Uterus (tissue), 4 donors: Measurements from ENCODE around the gene PSMA7. TPM values are rescaled to one million over a fixed set of nuclear protein-coding genes. Genes with fewer than 3 reads are reported as not detected.
A peak's percentile ranks its signal among the peaks of the same experiment; 100 is the strongest.

ENCODE experiments used
- DNase-seq, 2 donors: peaks; one replicate each; pipeline ENCODE4 v3.0.0-alpha.2; 2019 to 2020
- H3K27ac ChIP-seq, 2 donors: fragments of 200-600 bp; sonication (generic); 1 replicate in 1 of 2; 2 replicates in 1 of 2; pipeline ENCODE4 v1.5.1; 2016 to 2018
- H3K27me3 ChIP-seq, 2 donors: fragments of 200-600 bp; sonication (generic); one replicate each; pipeline ENCODE4 v1.5.1; 2018 to 2019; ENCODE audit warnings: control low read depth in 1 of 2
- H3K36me3 ChIP-seq, 2 donors: fragments of 200-600 bp; sonication (generic); one replicate each; pipeline ENCODE4 v1.5.1; 2019; ENCODE audit warnings: control low read depth in 1 of 2
- H3K4me1 ChIP-seq, 2 donors: fragments of 200-600 bp; sonication (generic); one replicate each; pipeline ENCODE4 v1.5.1; 2018 to 2019; ENCODE audit warnings: control low read depth in 1 of 2
- H3K4me3 ChIP-seq, 2 donors: fragments of 200-600 bp; sonication (generic); 1 replicate in 1 of 2; 2 replicates in 1 of 2; pipeline ENCODE4 v1.5.1; 2018 to 2019; ENCODE audit warnings: mild to moderate bottlenecking in 1 of 2
- H3K9me3 ChIP-seq, 2 donors: fragments of 200-600 bp; sonication (generic); one replicate each; pipeline ENCODE4 v1.5.1; 2019; ENCODE audit warnings: control low read depth in 1 of 2
- POLR2A ChIP-seq, 2 donors: fragments of 450-650 bp; IDR thresholded peaks; one replicate each; pipeline ENCODE4 v1.6.1; 2016; ENCODE audit warnings: antibody characterized with exemption in 2 of 2, mild to moderate bottlenecking in 1 of 2, moderate library complexity in 1 of 2
- intact Hi-C: fragments of 100-400 bp; cut with DNase I; formaldehyde crosslinking; loops from one replicate; pipeline ENCODE4 v1.15.1; 2023; ENCODE audit warnings: low total_unique reads
- total RNA-seq, 4 donors: library from RNA; depleted of rRNA in 3 of 4; stranded (reverse); fragments of >200 nt in 3 of 4; gene quantifications; one replicate each; pipeline versions ENCODE4 v1.1.0 to v1.2.4, GENCODE V29; 2014 to 2023
- TF ChIP-seq, protein P1 (sequence below), 4 experiments: fragments of 200-600 bp in 2 of 4; fragments of 450-650 bp in 2 of 4; sonication (generic) in 2 of 4; IDR thresholded peaks; one replicate each; pipeline ENCODE4 v1.5.1; 2016 to 2019; ENCODE audit warnings: antibody characterized with exemption in 4 of 4, mild to moderate bottlenecking in 2 of 4, moderate library complexity in 1 of 4
- donor health status: DM: yes; HTN: yes; CAD: no.

PSMA7 gene
- total RNA-seq, 4 donors from 2014 or later = 145 to 214 (median 162) TPM

DNA sequence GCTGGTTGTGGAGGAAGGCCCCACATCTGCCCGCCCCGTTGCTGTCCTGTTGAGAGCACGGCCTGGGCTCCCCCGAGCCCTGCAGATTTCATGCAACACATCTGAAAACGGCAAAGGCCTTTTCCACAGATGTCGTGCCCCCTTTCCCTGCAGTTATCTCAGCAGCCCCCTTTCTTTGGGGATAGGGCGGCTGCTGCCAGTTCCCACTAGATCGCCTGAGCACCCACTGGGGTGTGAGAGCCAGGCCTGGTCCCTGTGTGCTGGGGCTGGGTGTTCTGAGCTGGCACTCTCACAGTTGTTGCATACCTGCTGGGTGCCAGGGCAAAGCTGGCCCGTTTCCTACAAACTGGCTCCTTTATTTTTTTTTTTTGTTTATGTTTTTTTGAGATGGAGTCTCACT lies 27.3 kb upstream of the PSMA7 start:
- Histone ChIP-seq H3K4me1 (no peaks in the 10 kb centered on the region), H3K9me3 (no peaks in the 10 kb centered on the region), H3K27me3 (no peaks in the 10 kb centered on the region), H3K4me3 (no peak overlapping the region), H3K36me3 (no peaks in the 10 kb centered on the region), H3K27ac (no peak overlapping the region)
- intact Hi-C loops = no loop called here
- DNase-seq = no peak
- TF ChIP-seq, protein P1, sequence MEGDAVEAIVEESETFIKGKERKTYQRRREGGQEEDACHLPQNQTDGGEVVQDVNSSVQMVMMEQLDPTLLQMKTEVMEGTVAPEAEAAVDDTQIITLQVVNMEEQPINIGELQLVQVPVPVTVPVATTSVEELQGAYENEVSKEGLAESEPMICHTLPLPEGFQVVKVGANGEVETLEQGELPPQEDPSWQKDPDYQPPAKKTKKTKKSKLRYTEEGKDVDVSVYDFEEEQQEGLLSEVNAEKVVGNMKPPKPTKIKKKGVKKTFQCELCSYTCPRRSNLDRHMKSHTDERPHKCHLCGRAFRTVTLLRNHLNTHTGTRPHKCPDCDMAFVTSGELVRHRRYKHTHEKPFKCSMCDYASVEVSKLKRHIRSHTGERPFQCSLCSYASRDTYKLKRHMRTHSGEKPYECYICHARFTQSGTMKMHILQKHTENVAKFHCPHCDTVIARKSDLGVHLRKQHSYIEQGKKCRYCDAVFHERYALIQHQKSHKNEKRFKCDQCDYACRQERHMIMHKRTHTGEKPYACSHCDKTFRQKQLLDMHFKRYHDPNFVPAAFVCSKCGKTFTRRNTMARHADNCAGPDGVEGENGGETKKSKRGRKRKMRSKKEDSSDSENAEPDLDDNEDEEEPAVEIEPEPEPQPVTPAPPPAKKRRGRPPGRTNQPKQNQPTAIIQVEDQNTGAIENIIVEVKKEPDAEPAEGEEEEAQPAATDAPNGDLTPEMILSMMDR (IDR thresholded peaks at IDR 0.05) = no peak
- no peak for TF ChIP-seq POLR2A (IDR thresholded peaks at IDR 0.05)

DNA sequence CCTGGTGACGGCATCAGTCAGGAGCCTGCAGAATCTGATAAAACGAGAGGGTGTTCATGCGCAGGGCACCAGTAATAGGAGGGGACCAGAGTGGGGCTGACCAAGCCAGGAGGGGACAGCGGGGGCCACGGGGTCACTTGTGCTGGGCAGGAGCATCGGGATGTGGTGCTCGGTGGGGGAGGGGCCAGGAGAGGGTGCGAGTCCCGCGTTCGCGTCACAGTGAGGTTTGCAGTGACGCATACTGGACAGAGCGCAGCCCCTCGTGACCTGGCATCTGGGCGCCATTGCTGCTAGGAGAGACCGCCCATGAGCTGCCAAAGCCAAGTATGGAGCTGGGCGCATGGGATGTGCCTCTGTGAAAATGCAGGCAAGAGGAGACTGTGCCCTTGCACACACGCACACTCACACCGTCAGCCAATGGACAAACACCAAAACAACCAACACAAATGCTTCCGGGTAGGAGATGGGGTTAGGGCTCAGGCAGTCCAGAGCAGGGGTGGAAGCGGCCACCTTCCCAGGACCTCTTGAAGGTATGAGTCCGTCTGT lies 25.8 kb upstream of the PSMA7 start:
- DNase-seq = no peak
- H3K4me3 ChIP-seq = no peak overlapping the region
- intact Hi-C loops = no loop called here
- no peaks in the 10 kb centered on the region for H3K27me3 ChIP-seq
- TF ChIP-seq, protein P1 (IDR thresholded peaks at IDR 0.05) = no peak
- TF ChIP-seq POLR2A (IDR thresholded peaks at IDR 0.05) = no peak
- no peaks in the 10 kb centered on the region for H3K4me1 ChIP-seq
- H3K9me3 ChIP-seq = no peaks in the 10 kb centered on the region
- H3K27ac ChIP-seq = no peak overlapping the region
- H3K36me3 ChIP-seq = no peaks in the 10 kb centered on the region

DNA sequence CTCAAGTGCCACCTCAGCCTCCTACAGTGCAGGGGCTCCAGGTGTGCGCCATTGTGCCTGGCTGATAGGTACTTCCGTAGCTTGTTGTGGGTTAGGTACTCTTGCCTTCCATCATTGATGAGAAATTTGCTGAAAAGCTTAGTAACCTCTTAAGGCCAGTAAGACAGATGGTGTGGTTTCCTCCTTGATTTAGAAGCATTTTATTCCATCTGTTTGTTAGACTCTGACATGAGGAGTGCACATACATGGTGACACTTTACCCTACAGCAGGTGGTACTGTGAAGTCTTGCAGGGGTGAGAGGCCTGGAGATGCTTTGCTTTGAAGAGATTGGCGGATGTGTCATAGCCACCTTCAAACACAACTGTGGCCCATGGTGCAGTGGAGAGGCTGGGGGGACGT lies 24.9 kb upstream of the PSMA7 start:
- Histone ChIP-seq H3K36me3 (no peaks in the 10 kb centered on the region), H3K27ac (no peak overlapping the region), H3K9me3 (no peaks in the 10 kb centered on the region), H3K4me3 (no peak overlapping the region), H3K4me1 (no peaks in the 10 kb centered on the region), H3K27me3 (no peaks in the 10 kb centered on the region)
- intact Hi-C loops = no loop called here
- TF ChIP-seq, protein P1 (IDR thresholded peaks at IDR 0.05) = no peak
- TF ChIP-seq POLR2A (IDR thresholded peaks at IDR 0.05) = no peak
- DNase-seq = no peak

- TF ChIP-seq POLR2A (IDR thresholded peaks at IDR 0.05) = no peak
- TF ChIP-seq, protein P1 (IDR thresholded peaks at IDR 0.05) = no peak
- no peak for DNase-seq
- H3K27me3 ChIP-seq = no peaks in the 10 kb centered on the region
- intact Hi-C loops = no loop called here
- no peak overlapping the region for H3K4me3 ChIP-seq
- H3K27ac ChIP-seq = no peak overlapping the region
- H3K4me1 ChIP-seq = no peaks in the 10 kb centered on the region
- H3K9me3 ChIP-seq = no peaks in the 10 kb centered on the region
- H3K36me3 ChIP-seq = no peaks in the 10 kb centered on the region
Observed at GRCh38 chr20:62167474-62167873, 24.3 kb upstream of the PSMA7 start.

GRCh38 chr20:62165762-62166399 lies 22.7 kb upstream of the PSMA7 start:
- Histone ChIP-seq H3K36me3 (no peaks in the 10 kb centered on the region), H3K27me3 (no peaks in the 10 kb centered on the region), H3K4me3 (no peak overlapping the region), H3K4me1 (no peaks in the 10 kb centered on the region), H3K9me3 (no peaks in the 10 kb centered on the region), H3K27ac (no peak overlapping the region)
- no peak for TF ChIP-seq POLR2A (IDR thresholded peaks at IDR 0.05)
- TF ChIP-seq, protein P1 (IDR thresholded peaks at IDR 0.05) = no peak
- DNase-seq = peak in 1 of 2 donors; percentile 38
- intact Hi-C loops = no loop called here
